ENCODE data around the gene ALG5.

DNA sequence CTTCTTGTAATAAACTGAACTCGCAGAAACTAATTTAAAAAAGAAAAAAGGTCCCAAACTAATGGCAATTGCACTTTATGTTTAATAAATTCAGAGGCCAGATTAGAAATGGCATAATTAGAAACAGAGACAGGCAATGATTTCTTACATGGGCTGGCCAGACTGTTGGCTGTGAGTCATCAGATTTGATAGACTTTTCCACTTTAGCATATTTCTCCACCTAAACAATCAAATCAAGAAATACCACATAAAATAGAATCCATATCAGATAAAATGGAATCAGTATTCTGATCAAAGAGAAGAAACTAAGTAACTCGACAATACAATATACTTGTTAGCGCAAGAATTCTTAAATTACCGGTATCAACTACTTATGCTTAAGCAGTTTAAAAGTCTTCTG lies 30.5 kb upstream of the ALG5 start:
- TF ChIP-seq, protein P1, sequence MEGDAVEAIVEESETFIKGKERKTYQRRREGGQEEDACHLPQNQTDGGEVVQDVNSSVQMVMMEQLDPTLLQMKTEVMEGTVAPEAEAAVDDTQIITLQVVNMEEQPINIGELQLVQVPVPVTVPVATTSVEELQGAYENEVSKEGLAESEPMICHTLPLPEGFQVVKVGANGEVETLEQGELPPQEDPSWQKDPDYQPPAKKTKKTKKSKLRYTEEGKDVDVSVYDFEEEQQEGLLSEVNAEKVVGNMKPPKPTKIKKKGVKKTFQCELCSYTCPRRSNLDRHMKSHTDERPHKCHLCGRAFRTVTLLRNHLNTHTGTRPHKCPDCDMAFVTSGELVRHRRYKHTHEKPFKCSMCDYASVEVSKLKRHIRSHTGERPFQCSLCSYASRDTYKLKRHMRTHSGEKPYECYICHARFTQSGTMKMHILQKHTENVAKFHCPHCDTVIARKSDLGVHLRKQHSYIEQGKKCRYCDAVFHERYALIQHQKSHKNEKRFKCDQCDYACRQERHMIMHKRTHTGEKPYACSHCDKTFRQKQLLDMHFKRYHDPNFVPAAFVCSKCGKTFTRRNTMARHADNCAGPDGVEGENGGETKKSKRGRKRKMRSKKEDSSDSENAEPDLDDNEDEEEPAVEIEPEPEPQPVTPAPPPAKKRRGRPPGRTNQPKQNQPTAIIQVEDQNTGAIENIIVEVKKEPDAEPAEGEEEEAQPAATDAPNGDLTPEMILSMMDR (IDR thresholded peaks at IDR 0.05; ENCODE audit: poor library complexity), result no peak
- TF ChIP-seq EZH2phosphoT487 (IDR thresholded peaks at IDR 0.05; ENCODE audit: low read depth, severe bottlenecking, unreplicated experiment) (no peak), EZH2 (IDR thresholded peaks at IDR 0.05; ENCODE audit: borderline replicate concordance) (no peak)
